Lung (tissue), 12 donors: Measurements from ENCODE around the gene MLST8. TPM values are rescaled to one million over a fixed set of nuclear protein-coding genes. Genes with fewer than 3 reads are reported as not detected.
A peak's percentile ranks its signal among the peaks of the same experiment; 100 is the strongest.

ENCODE experiments used
- ATAC-seq: fragments of 200-7000 bp; cut with Tn5 transposase; one replicate; pipeline ENCODE4 v1.9.1; 2020; ENCODE audit warnings: moderate number of reproducible peaks; ENCODE audit not compliant: insufficient read depth, low FRiP score
- DNase-seq, 3 donors: peaks; one replicate each; pipeline ENCODE4 v3.0.0-alpha.2; 2013 to 2017
- H3K27ac ChIP-seq, 2 donors: one replicate each; pipeline ENCODE4 v1.5.1; 2013; ENCODE audit warnings: mild to moderate bottlenecking in 2 of 2, moderate library complexity in 2 of 2, control low read depth in 1 of 2, inconsistent platforms in 1 of 2, low read depth in 1 of 2, low read length in 1 of 2
- H3K27me3 ChIP-seq, 3 donors: one replicate each; pipeline ENCODE4 v1.5.1; 2013; ENCODE audit warnings: low read length in 2 of 3; ENCODE audit not compliant: control insufficient read depth in 3 of 3, insufficient read depth in 3 of 3
- H3K36me3 ChIP-seq, 4 donors: one replicate each; pipeline ENCODE4 v1.5.1; 2013; ENCODE audit warnings: low read length in 4 of 4, mild to moderate bottlenecking in 1 of 4, moderate library complexity in 1 of 4; ENCODE audit not compliant: control insufficient read depth in 4 of 4, insufficient read depth in 4 of 4
- H3K4me1 ChIP-seq, 5 donors: one replicate each; pipeline ENCODE4 v1.5.1; 2013; ENCODE audit warnings: low read length in 5 of 5, mild to moderate bottlenecking in 2 of 5, moderate library complexity in 1 of 5; ENCODE audit not compliant: control insufficient read depth in 5 of 5, insufficient read depth in 5 of 5
- H3K4me3 ChIP-seq: one replicate; pipeline ENCODE4 v1.5.1; 2013; ENCODE audit warnings: mild to moderate bottlenecking, control low read depth, moderate library complexity
- H3K9ac ChIP-seq, 2 donors: one replicate each; pipeline ENCODE4 v1.5.1; 2013; ENCODE audit warnings: low read length in 2 of 2, control low read depth in 1 of 2; ENCODE audit not compliant: insufficient read depth in 1 of 2
- H3K9me3 ChIP-seq, 4 donors: one replicate each; pipeline ENCODE4 v1.5.1; 2013; ENCODE audit warnings: low read length in 3 of 4, mild to moderate bottlenecking in 1 of 4, moderate library complexity in 1 of 4; ENCODE audit not compliant: control insufficient read depth in 4 of 4, insufficient read depth in 3 of 4
- WGBS, 2 donors: extraction: QIAGEN DNeasy Blood & Tissue Kit; methylation state at CpG; one replicate each; pipeline ENCODE4 v1.1.7; 2013; 5-methylcytosine and 5-hydroxymethylcytosine counted together
- polyA plus RNA-seq, 2 donors: library from polyadenylated mRNA; stranded (reverse); fragments of 200-250 nt; gene quantifications; one replicate each; pipeline ENCODE4 v1.2.1, GENCODE V29; 2013
- total RNA-seq, 2 donors: library from RNA; depleted of rRNA in 1 of 2; stranded (reverse); fragments of >200 nt in 1 of 2; gene quantifications; one replicate each; pipeline ENCODE4 v1.2.1, GENCODE V29; 2014 to 2021
- TF ChIP-seq, protein P1 (sequence below): IDR thresholded peaks from 2 replicates; pipeline ENCODE4 v1.5.1; 2012; ENCODE audit warnings: mild to moderate bottlenecking; ENCODE audit errors: control extremely low read depth, extremely low read depth
- donor health status: control.
- donor health status: control.
- donor health status: Bipolar disorder and iron deficiency.
- donor health status: healthy.
- donor health status: DM: yes; HTN: yes; CAD: no.

Gene MLST8
- total and polyA plus RNA-seq, 4 donors = 17.2 to 48.9 (median 41.2) TPM

DNA sequence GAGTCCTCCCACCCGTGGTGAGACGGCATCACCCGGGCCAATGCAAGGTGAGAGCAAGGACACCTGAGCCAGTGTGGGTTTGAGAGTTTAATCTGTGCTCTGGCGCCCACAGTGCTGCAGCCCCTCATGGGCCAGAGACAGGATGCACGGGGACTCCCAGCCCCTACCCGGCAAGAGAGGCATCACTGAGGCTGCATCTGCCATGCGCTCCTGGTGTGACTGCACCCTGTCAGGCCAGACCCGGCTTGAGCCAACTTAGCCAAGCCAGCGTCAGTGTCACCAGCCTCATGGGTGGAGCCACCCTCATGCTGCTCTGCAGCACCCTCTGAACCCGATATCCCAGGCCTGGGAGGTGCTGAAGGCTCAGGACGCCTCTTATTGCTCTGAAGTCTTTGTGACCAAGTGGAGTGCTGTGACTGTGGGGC is 6.7 kb downstream of the MLST8 start:
- Histone ChIP-seq H3K9me3 (no peaks in the 10 kb centered on the region), H3K27ac (peak overlapping the region; percentile 58 to 76), H3K4me1 (peaks cover 0 to 20% (median 9%) of the 10 kb centered on the region in 5 donors), H3K36me3 (peaks cover 0 to 32% (median 4%) of the 10 kb centered on the region in 4 donors), H3K27me3 (no peaks in the 10 kb centered on the region), H3K9ac (no peak overlapping the region), H3K4me3 (no peak overlapping the region)
- 82 to 89% methylated on average over 11 of the region's 11 CpGs for WGBS, 2 donors
- DNase-seq (no peak), ATAC-seq (no peak)
- TF ChIP-seq, protein P1, sequence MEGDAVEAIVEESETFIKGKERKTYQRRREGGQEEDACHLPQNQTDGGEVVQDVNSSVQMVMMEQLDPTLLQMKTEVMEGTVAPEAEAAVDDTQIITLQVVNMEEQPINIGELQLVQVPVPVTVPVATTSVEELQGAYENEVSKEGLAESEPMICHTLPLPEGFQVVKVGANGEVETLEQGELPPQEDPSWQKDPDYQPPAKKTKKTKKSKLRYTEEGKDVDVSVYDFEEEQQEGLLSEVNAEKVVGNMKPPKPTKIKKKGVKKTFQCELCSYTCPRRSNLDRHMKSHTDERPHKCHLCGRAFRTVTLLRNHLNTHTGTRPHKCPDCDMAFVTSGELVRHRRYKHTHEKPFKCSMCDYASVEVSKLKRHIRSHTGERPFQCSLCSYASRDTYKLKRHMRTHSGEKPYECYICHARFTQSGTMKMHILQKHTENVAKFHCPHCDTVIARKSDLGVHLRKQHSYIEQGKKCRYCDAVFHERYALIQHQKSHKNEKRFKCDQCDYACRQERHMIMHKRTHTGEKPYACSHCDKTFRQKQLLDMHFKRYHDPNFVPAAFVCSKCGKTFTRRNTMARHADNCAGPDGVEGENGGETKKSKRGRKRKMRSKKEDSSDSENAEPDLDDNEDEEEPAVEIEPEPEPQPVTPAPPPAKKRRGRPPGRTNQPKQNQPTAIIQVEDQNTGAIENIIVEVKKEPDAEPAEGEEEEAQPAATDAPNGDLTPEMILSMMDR = no peak

DNA sequence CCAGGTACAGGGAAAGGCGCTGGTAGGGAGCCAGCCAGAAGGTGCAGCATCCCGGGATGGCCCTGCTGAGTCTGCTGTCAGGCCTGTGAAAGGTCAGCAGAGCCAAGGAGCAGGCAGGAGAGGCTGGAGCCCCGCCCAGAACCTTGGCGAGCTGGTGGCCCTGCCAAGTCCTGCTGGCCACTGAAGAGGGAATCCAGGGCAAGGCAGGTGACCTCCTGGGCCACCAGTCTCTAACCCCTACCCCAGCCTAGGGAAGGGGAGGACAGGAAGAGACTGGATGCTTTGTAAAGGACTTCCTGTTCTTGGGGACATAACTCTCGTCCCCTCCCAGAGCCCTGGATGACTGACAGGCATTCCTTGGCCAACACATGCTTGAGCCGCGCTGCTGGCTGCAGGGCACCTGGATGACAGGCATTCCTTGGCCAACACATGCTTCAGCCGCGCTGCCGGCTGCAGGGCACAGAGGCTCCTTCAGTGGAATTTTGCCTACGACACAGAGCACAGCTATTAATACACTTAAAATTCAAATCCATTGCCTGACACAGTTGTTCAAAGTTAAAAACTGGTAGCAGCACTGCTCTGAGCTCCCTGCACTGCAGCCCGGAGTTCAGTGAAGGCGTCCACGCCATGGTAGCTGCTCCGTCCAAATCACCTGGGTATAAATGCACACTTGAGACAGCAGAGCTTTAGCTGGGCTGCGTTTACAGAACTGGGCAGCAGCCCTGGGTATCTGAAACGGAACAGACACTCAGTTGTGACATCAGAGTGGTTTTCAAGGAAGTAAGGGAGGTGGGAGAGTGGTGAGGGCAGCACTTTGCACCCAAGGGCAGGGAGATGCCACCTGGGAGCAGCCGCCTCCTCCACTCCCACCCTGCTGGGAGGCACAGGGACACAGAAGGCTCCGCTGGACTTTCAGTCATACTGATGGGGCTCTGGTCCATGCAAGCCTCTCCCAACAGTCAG is 7.4 kb downstream of the MLST8 start:
- WGBS, 2 donors = 49 to 61% methylated on average over 19 of the region's 19 CpGs
- H3K36me3 ChIP-seq = peaks cover 0 to 25% (median 4%) of the 10 kb centered on the region in 4 donors
- H3K27me3 ChIP-seq = no peaks in the 10 kb centered on the region
- no peak overlapping the region for H3K9ac ChIP-seq
- no peaks in the 10 kb centered on the region for H3K9me3 ChIP-seq
- H3K27ac ChIP-seq = peak overlapping the region; percentile 76 to 95
- H3K4me1 ChIP-seq = peaks cover 0 to 20% (median 9%) of the 10 kb centered on the region in 5 donors
- TF ChIP-seq, protein P1 = no peak
- ATAC-seq (no peak), DNase-seq (no peak)
- H3K4me3 ChIP-seq = no peak overlapping the region

DNA sequence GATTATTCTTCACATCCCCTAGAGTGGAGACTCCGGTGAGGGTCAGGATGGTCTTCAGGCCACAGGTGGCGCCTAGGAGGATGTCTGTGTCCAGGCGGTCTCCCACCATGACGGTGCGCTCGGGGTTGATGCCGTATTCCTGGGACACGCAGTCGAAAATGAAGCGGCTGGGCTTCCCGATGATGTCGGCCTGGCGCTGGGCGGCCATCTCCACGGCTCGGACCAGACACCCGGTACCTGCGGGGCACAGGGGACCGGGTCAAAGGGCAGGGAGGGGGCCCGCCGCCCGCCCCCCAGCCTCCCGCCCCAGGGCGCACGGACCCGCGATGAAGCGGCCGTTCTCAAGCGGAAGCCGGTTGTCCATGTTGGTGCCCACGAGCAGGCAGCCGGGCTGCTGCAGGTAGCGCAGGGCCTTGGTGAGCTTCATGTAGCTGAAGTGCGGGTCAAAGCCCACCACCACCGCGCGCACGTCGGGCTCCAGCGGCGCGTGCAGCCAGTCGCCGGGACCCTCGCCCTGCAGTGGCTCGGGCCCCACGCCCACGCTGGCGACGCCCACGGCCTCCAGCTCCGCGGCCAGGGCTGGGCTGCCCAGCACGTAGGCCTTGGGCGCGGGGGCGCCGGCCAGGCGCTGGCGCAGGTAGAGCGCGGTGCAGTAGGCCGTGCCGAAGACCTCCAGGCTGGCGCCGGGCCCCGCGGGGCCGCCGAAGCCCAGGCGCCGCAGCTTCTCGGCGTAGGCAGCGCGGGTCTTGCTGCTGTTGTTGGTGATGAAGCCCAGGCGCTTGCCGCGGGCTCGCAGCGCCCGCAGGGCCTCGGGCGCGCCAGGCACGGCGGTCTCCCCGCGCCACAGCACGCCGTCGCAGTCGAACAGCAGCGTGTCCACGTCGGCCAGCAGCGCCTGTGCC is 8.8 kb downstream of the MLST8 start:
- H3K9me3 ChIP-seq = no peaks in the 10 kb centered on the region
- H3K36me3 ChIP-seq = peaks cover 0 to 11% (median 2%) of the 10 kb centered on the region in 4 donors
- ATAC-seq = no peak
- DNase-seq = no peak
- WGBS, 2 donors = 1% methylated on average over 80 to 98 of the region's 98 CpGs
- H3K27me3 ChIP-seq = no peaks in the 10 kb centered on the region
- peak overlapping the region; percentile 81 for H3K4me3 ChIP-seq
- TF ChIP-seq, protein P1 = no peak
- H3K4me1 ChIP-seq = peaks cover 0 to 20% (median 9%) of the 10 kb centered on the region in 5 donors
- peak overlapping the region; percentile 95 for H3K27ac ChIP-seq
- peak overlapping the region in 1 of 2 donors; percentile 47 for H3K9ac ChIP-seq
